Panc1 (cell line): ENCODE results near the gene OTOGL. TPM values are rescaled to one million over a fixed set of nuclear protein-coding genes. Genes with fewer than 3 reads are reported as not detected.

Source experiments
- ATAC-seq: fragments of 200-7000 bp; cut with Tn5 transposase; 2 replicates; pipeline ENCODE4 v1.9.1; 2020; ENCODE audit warnings: mild to moderate bottlenecking, moderate library complexity
- BruUV-seq: library from RNA; stranded (reverse); fragments of 400-500 nt; replicated peaks from 2 replicates; lab custom pipeline; 2021; lab: Mats Ljungman, UMichigan
- CTCF ChIA-PET: fragments of 300-600 bp; sonication (Branson Sonifier 250); formaldehyde crosslinking; loops from one replicate; lab custom pipeline; 2022; ENCODE audit warnings: antibody characterized with exemption; lab: Charles Lee
- POLR2A ChIA-PET: fragments of 300-600 bp; sonication (Branson Sonifier 250); formaldehyde crosslinking; loops from one replicate; lab custom pipeline; 2022; ENCODE audit warnings: antibody characterized with exemption; lab: Charles Lee
- DNase-seq: peaks from one replicate; pipeline ENCODE4 v3.0.0-alpha.2; 2010; ENCODE audit warnings: low read depth, low spot score
- H3K27ac ChIP-seq: 2 replicates; pipeline ENCODE4 v1.5.1; 2011; ENCODE audit warnings: mild to moderate bottlenecking, low read length, inconsistent platforms
- H3K27me3 ChIP-seq: fragments of 200-500 bp; sonication (Bioruptor generic); 2 replicates; pipeline ENCODE4 v1.6.0; 2014; ENCODE audit warnings: low read length, inconsistent platforms; ENCODE audit not compliant: control insufficient read depth, insufficient read depth
- H3K36me3 ChIP-seq: fragments of 200-500 bp; sonication (Bioruptor generic); 2 replicates; pipeline ENCODE4 v1.5.1; 2014; ENCODE audit warnings: inconsistent platforms, mild to moderate bottlenecking, low read length, moderate library complexity; ENCODE audit not compliant: control insufficient read depth, insufficient read depth
- H3K4me1 ChIP-seq: 2 replicates; pipeline ENCODE4 v1.5.1; 2011; ENCODE audit warnings: inconsistent platforms, mild to moderate bottlenecking, low read length, moderate library complexity; ENCODE audit not compliant: control insufficient read depth, insufficient read depth
- H3K4me3 ChIP-seq, 2 experiments: 2 replicates each; pipeline ENCODE4 v1.5.1; 2011 to 2012; ENCODE audit warnings: low read depth in 2 of 2, low read length in 2 of 2, mild to moderate bottlenecking in 2 of 2, inconsistent platforms in 1 of 2, moderate library complexity in 1 of 2
- H3K9me3 ChIP-seq: fragments of 200-500 bp; sonication (Bioruptor generic); 2 replicates; pipeline ENCODE4 v1.5.1; 2014; ENCODE audit warnings: low read depth, mild to moderate bottlenecking, inconsistent platforms, low read length, moderate library complexity; ENCODE audit not compliant: control insufficient read depth, insufficient read depth
- CTCF ChIP-seq: fragments of 450-650 bp; IDR thresholded peaks from 2 replicates; pipeline ENCODE4 v1.5.1; 2017; ENCODE audit warnings: mild to moderate bottlenecking
- POLR2AphosphoS5 ChIP-seq: IDR thresholded peaks from 2 replicates; pipeline ENCODE4 v1.6.1; 2012; ENCODE audit warnings: mild to moderate bottlenecking, low read depth, low read length, moderate library complexity
- REST ChIP-seq, 2 experiments: IDR thresholded peaks; 2 replicates each; pipeline ENCODE4 v1.6.1; 2011 to 2012; ENCODE audit warnings: low read depth in 2 of 2, control low read depth in 1 of 2, low read length in 1 of 2, mild to moderate bottlenecking in 1 of 2, moderate library complexity in 1 of 2; ENCODE audit not compliant: insufficient read depth in 1 of 2
- SIN3A ChIP-seq: IDR thresholded peaks from 2 replicates; pipeline ENCODE4 v1.6.1; 2012; ENCODE audit warnings: low read depth, mild to moderate bottlenecking, low read length, moderate library complexity, borderline replicate concordance; ENCODE audit not compliant: insufficient read depth
- TCF7L2 ChIP-seq: IDR thresholded peaks from 2 replicates; pipeline ENCODE4 v1.6.1; 2011; ENCODE audit warnings: mild to moderate bottlenecking, low read depth, low read length, inconsistent platforms
- in situ Hi-C: cut with HindIII; loops from 2 replicates; pipeline ENCODE4 v1.10.0; 2016; ENCODE audit warnings: low sequenced_read_pairs, low pct_unique_long_range_greater_than_20kb
- intact Hi-C: fragments of 100-400 bp; cut with micrococcal nuclease; formaldehyde crosslinking; loops from one replicate; pipeline ENCODE4 v1.10.0; 2022; ENCODE audit not compliant: unreplicated experiment
- total RNA-seq: library from RNA; stranded (reverse); gene quantifications from one replicate; pipeline ENCODE4 v1.2.1, GENCODE V29; 2021; ENCODE audit not compliant: unreplicated experiment

Gene OTOGL
- total RNA-seq, 1 experiment from 2014 or later: not detected

GRCh38 chr12:80262771-80263170 lies 163.4 kb downstream of the OTOGL start:
- intact Hi-C loops: loop anchor here (10.0 kb wide), 1 partner anchor 858 kb away; no protein-coding TSS in a partner anchor

GRCh38 chr12:80264386-80264785 lies 165.0 kb downstream of the OTOGL start:
- CTCF ChIA-PET: no interaction called here
- H3K36me3 ChIP-seq: no peaks in the 10 kb centered on the region
- H3K27me3 ChIP-seq: no peaks in the 10 kb centered on the region
- intact Hi-C loops (loop anchor here (10.0 kb wide), 1 partner anchor 860 kb away; no protein-coding TSS in a partner anchor), in situ Hi-C loops (no loop called here)
- no peak overlapping the region for H3K4me3 ChIP-seq
- DNase-seq: no peak
- BruUV-seq: no TSS peak
- H3K4me1 ChIP-seq: 0 out of 2 replicates have a peak, but pooled peaks cover 2% of the 10 kb centered on the region
- no peak for ATAC-seq
- no peak overlapping the region for H3K27ac ChIP-seq
- H3K9me3 ChIP-seq: no peaks in the 10 kb centered on the region
- TF ChIP-seq SIN3A (no peak), TCF7L2 (no peak), CTCF (no peak), REST (IDR thresholded peaks at IDR 0.05; ENCODE audit: insufficient read depth in 1 of 2, low read depth in 2 of 2, low read length in 1 of 2) (no peak), POLR2AphosphoS5 (no peak)
- POLR2A ChIA-PET: no interaction called here

More at GRCh38 chr12:80262771-80263170, 163.4 kb downstream of the OTOGL start:
- in situ Hi-C loops: no loop called here
- no peak for TF ChIP-seq REST (IDR thresholded peaks at IDR 0.05; ENCODE audit: insufficient read depth in 1 of 2, low read depth in 2 of 2, low read length in 1 of 2)
- TF ChIP-seq POLR2AphosphoS5: no peak
- TF ChIP-seq SIN3A: no peak
- no peak for TF ChIP-seq TCF7L2
- no peak for TF ChIP-seq CTCF
- CTCF ChIA-PET: no interaction called here
- BruUV-seq: no TSS peak
- Histone ChIP-seq H3K4me1 (no peaks in the 10 kb centered on the region), H3K27me3 (no peaks in the 10 kb centered on the region), H3K4me3 (no peak overlapping the region), H3K9me3 (no peaks in the 10 kb centered on the region), H3K36me3 (no peaks in the 10 kb centered on the region), H3K27ac (no peak overlapping the region)
- POLR2A ChIA-PET: no interaction called here
- no peak for ATAC-seq
- no peak for DNase-seq
